GM18951 (cell line): ENCODE measurements around the gene PRF1.

ENCODE experiments used
- POLR2A ChIP-seq: IDR thresholded peaks from 4 replicates; pipeline ENCODE4 v1.6.1; 2011; ENCODE audit warnings: mild to moderate bottlenecking; ENCODE audit not compliant: insufficient read length, insufficient read depth; ENCODE audit errors: extremely low read depth
- in situ Hi-C: fragments of 300-500 bp; cut with MboI; formaldehyde crosslinking; loops from one replicate; pipeline ENCODE4 v1.12.0; 2022; ENCODE audit warnings: low sequenced_read_pairs, mixed read lengths, inconsistent platforms; ENCODE audit not compliant: unreplicated experiment

The PRF1 gene

GRCh38 chr10:70593513-70593890, 9.0 kb downstream of the PRF1 start:
- in situ Hi-C loops, result no loop called here
- no peak for TF ChIP-seq POLR2A

GRCh38 chr10:70592746-70593512, 9.6 kb downstream of the PRF1 start:
- no peak for TF ChIP-seq POLR2A
- in situ Hi-C loops, result no loop called here

GRCh38 chr10:70592186-70592735, 10.3 kb downstream of the PRF1 start:
- no peak for TF ChIP-seq POLR2A

GRCh38 chr10:70590655-70591416, 11.7 kb downstream of the PRF1 start:
- no peak for TF ChIP-seq POLR2A
- in situ Hi-C loops, result no loop called here

More at GRCh38 chr10:70592186-70592735, 10.3 kb downstream of the PRF1 start:
- in situ Hi-C loops, result no loop called here

- in situ Hi-C loops, result no loop called here
These were observed 12.5 kb downstream of the PRF1 start for GRCh38 chr10:70589762-70590654.

GRCh38 chr10:70588859-70589570, 13.5 kb downstream of the PRF1 start:
- in situ Hi-C loops, result no loop called here
- no peak for TF ChIP-seq POLR2A

More at GRCh38 chr10:70589762-70590654, 12.5 kb downstream of the PRF1 start:
- no peak for TF ChIP-seq POLR2A

GRCh38 chr10:70588255-70588654, 14.3 kb downstream of the PRF1 start:
- in situ Hi-C loops, result no loop called here

GRCh38 chr10:70587045-70587658, 15.4 kb downstream of the PRF1 start:
- no peak for TF ChIP-seq POLR2A
- in situ Hi-C loops, result no loop called here

More at GRCh38 chr10:70588255-70588654, 14.3 kb downstream of the PRF1 start:
- no peak for TF ChIP-seq POLR2A

GRCh38 chr10:70586348-70586930, 16.1 kb downstream of the PRF1 start:
- in situ Hi-C loops, result no loop called here
- no peak for TF ChIP-seq POLR2A

- in situ Hi-C loops, result no loop called here
- no peak for TF ChIP-seq POLR2A
These were observed 16.9 kb downstream of the PRF1 start for GRCh38 chr10:70585578-70586169.

- TF ChIP-seq POLR2A, result no peak
- in situ Hi-C loops, result no loop called here
These were observed 17.5 kb downstream of the PRF1 start for GRCh38 chr10:70584909-70585544.
